GM12864 (cell line): ENCODE results near the gene WNT5A.
A peak's percentile ranks its signal among the peaks of the same experiment; 100 is the strongest.
"Not testable (repeated sequence)": the region's sequence is repeated elsewhere in the genome, so short reads cannot be mapped to it uniquely, and the experiment has no call there.

Source experiments
- DNase-seq: peaks from one replicate; pipeline ENCODE4 v3.0.0-alpha.2; 2011; ENCODE audit warnings: low read depth
- H3K4me3 ChIP-seq: 2 replicates; pipeline ENCODE4 v1.5.1; 2011; ENCODE audit warnings: mild to moderate bottlenecking, low read depth, low read length, control low read depth
- TF ChIP-seq, protein P1 (sequence below): IDR thresholded peaks from 2 replicates; pipeline ENCODE4 v1.5.1; 2011; ENCODE audit warnings: low read depth, mild to moderate bottlenecking, moderate library complexity, low read length, control low read depth, inconsistent platforms; ENCODE audit errors: missing control alignments

The WNT5A gene

DNA sequence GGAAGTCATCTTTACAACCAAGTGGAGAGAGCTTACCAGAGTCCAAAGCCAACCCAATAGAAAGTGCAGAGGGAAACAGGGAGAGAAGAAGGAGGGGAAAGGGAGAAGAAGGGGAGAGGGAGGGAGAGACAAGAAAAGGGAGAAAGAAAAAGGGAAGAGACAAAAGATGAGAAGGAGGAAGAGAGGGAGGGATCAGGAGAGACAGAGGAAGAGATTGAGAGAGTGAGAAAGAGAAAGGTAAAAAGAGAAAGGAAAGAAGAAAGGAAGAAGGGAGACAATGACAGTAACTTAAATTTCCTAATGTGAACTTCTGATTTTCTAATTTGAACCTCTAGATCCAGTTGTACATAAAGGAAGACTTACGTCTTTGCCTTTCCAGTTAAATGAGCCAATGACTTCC is 20.7 kb upstream of the WNT5A start:
- H3K4me3 ChIP-seq: no peak overlapping the region
- no peak for DNase-seq
- TF ChIP-seq, protein P1, sequence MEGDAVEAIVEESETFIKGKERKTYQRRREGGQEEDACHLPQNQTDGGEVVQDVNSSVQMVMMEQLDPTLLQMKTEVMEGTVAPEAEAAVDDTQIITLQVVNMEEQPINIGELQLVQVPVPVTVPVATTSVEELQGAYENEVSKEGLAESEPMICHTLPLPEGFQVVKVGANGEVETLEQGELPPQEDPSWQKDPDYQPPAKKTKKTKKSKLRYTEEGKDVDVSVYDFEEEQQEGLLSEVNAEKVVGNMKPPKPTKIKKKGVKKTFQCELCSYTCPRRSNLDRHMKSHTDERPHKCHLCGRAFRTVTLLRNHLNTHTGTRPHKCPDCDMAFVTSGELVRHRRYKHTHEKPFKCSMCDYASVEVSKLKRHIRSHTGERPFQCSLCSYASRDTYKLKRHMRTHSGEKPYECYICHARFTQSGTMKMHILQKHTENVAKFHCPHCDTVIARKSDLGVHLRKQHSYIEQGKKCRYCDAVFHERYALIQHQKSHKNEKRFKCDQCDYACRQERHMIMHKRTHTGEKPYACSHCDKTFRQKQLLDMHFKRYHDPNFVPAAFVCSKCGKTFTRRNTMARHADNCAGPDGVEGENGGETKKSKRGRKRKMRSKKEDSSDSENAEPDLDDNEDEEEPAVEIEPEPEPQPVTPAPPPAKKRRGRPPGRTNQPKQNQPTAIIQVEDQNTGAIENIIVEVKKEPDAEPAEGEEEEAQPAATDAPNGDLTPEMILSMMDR: no peak

DNA sequence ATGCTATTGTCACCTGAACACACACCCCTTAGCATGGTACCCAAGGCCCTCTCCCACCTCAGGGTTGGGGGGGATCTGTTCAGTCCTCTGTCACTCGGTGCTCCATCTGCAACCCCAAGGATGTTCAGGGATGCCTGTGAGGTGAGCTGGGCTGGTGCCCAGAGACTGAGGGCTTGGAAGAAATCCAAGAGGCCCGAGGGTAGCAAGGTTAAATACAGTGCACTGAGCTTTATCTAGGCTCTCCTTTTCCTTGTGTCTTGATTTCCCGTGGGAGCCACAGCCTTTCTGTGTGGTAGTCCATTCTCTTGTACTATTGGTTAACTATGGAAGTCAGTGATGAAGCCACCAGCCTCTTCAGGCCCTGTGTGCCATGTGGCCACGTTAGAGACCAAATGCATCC is 18.7 kb upstream of the WNT5A start:
- no peak overlapping the region for H3K4me3 ChIP-seq
- TF ChIP-seq, protein P1: no peak
- no peak for DNase-seq

DNA sequence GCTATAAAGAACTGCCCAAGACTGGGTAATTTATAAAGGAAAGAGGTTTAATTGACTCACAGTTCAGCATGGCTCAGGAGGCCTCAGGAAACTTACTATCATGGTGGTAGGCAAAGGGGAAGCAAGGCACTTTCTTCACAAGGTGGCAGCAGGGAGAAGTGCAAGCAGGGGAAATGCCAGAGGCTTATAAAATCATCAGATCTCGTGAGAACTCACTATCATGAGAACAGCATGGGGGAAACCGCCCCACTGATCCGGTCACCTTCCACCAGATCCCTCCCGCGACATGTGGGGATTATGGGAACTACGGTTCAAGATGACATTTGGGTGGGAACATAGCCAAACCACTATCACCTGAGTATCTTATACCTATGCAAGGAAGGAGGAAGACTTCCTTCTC is 18.0 kb upstream of the WNT5A start:
- not testable (repeated sequence) for DNase-seq, H3K4me3 ChIP-seq
- TF ChIP-seq, protein P1: peak; percentile 37

DNA sequence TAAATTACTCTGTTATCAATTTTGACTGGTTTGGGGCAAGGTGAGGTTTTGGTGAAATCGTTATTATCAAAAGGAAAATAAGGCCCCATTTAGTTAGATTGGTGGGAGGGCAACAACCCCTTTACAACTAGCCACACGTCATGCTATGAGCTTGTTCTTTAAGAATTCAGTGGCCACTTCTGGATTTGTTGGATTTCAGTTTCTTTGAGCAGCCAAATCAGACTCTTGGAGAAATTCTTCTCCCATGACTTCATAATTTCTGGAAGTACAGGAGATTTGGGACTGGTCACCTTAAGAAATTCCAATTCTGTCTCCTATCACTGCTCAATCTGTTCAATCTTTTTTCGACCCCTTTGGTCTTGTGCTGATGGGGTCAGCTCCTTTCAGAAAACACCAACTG is 14.8 kb upstream of the WNT5A start:
- TF ChIP-seq, protein P1: no peak
- DNase-seq: no peak
- no peak overlapping the region for H3K4me3 ChIP-seq

DNA sequence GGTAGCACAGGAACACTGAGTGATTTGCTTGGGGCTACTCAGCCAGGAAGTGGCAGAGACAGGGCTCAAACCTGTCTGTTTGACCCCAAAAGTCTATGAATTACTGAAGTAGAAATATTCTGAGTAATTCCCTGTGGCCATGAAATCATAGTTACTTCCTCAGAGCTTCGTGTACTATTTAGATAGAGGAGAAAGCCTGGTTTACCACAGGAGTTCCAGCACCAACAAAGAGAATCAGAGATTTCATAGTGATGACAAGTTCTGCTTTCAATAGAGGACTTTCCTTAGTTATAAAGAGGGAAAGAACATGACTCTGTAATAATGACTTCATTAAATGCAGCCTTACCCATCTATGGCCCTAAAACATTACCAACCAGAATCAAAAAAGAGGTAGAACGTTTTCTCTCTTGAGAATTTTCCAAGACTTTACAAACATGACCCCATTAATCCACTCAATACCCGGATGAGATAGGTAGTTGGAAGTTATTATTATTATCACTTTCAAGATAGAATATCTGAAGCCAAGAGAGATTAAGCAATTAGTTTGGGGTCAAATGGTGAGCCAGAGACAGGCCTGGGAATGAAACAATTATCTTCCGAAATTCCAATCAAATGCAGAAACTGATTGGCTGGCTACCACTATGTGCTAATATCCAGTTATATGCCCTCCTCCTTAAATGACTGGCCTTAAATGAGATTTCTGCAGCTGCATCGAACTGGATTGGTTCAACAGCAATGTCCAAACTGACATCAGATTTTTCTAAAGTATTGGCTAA is 13.6 kb upstream of the WNT5A start:
- DNase-seq: no peak
- TF ChIP-seq, protein P1: no peak

DNA sequence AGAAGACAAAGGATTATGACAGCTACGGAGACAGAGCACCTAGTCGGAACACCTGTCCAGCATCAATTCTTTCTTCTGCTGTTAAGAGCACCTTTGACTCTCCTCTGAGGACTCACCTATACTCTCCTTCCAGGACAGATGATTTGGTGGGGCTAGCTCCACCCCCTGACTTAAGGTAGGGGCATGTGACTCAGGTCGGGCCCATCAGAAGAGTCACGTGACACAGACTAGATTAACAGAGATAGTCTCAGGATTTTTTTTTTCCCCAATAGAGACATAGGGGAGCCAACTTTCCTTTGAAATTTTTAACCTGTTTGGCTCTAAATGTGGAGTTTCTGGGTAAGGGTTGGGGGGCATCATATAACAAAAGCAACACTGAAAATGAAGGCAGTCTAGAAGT is 11.4 kb upstream of the WNT5A start:
- H3K4me3 ChIP-seq: no peak overlapping the region
- no peak for DNase-seq
- TF ChIP-seq, protein P1: no peak

More for the DNA sequence above, 13.6 kb upstream of the WNT5A start:
- no peak overlapping the region for H3K4me3 ChIP-seq

DNA sequence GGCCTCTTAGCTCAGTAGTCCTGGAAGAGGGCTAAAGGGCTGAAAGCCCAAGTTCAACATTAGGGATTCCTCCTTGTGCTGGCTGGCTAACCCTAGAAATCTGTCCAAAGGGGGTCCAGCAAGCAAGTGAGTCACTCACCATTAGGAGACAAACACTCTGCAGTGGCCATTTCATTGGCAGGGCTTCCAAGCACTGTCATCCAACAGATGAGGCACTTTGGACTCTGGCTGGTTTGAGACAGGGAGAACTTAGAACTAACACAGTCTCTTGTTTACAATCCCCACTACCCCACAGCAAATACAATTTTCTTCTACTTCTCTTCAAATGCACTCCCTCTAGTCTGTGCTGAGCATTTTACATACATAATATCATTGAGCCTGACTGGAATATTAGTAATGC is 10.1 kb upstream of the WNT5A start:
- H3K4me3 ChIP-seq: no peak overlapping the region
- no peak for DNase-seq
- TF ChIP-seq, protein P1: no peak
